Ishikawa (cell line): ENCODE measurements around the gene PPP1R13B.

Experiments used
- CREB1 ChIP-seq: IDR thresholded peaks from 2 replicates; pipeline ENCODE4 v1.6.1; 2012; ENCODE audit warnings: low read depth
- EP300 ChIP-seq: IDR thresholded peaks from 2 replicates; pipeline ENCODE4 v1.6.1; 2012; ENCODE audit warnings: borderline replicate concordance
- TCF12 ChIP-seq: IDR thresholded peaks from 2 replicates; pipeline ENCODE4 v1.6.1; 2012; ENCODE audit warnings: low read depth
- TF ChIP-seq, protein P1 (sequence below): IDR thresholded peaks from 2 replicates; pipeline ENCODE4 v1.6.1; 2012

DNA sequence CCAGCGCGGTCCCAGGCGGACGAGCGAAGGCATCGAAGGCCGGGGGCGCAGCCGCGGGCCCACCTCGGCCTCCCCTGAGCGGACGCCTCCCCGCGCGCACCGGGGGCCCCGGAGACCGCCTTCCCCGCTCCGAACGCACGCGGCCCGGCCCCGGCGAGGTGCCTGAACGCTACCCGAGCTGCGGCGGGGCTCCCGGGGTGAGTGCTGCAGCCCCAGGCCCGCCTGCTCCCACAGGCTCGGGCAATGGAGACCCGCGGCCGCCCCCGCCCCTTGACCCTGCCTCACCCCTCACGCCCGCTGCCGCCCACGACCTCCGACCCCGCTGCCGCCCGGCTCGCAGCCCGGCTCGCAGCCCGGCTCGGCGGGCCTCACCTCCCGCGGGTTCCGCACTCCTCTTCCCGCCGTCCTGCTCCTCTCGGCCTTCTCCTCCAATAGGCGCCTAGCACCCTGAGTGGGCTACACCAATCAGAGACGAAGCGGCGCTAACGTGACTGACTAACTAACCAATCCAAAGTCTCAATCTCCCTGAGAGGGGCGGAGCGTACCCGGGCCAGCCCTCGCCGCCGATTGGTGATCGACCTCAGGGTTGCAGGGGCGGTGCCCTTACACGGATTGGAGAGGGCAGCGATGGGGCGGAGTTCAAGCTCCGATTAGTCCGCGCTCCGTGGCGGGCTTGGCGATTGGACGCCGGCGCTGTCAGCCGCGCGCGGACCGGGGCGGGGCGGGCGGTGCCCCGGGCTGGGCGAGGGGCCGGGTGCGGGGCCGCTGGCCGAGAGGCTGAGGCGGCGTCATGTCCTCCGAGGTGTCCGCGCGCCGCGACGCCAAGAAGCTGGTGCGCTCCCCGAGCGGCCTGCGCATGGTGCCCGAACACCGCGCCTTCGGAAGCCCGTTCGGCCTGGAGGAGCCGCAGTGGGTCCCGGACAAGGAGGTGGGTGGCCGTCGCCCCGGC is 132.0 kb downstream of the PPP1R13B start, which contains the start of the genes XRCC3 and ZFYVE21:
- TF ChIP-seq EP300 (no peak), TCF12 (no peak), CREB1 (no peak)
- TF ChIP-seq, protein P1, sequence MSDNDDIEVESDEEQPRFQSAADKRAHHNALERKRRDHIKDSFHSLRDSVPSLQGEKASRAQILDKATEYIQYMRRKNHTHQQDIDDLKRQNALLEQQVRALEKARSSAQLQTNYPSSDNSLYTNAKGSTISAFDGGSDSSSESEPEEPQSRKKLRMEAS, result peak; percentile 88
